Pancreas (tissue), 10 donors: ENCODE data around the gene TLE1. TPM values are rescaled to one million over a fixed set of nuclear protein-coding genes. Genes with fewer than 3 reads are reported as not detected.
A peak's percentile ranks its signal among the peaks of the same experiment; 100 is the strongest.
"Not testable (repeated sequence)": the region's sequence is repeated elsewhere in the genome, so short reads cannot be mapped to it uniquely, and the experiment has no call there.

ENCODE experiments used
- ATAC-seq, 4 donors: fragments of 200-7000 bp; cut with Tn5 transposase; one replicate each; pipeline versions ENCODE4 v1.8.0 to v1.9.1; 2020; ENCODE audit warnings: mild to moderate bottlenecking in 4 of 4, moderate library complexity in 4 of 4
- DNase-seq, 6 donors: peaks; one replicate each; pipeline ENCODE4 v3.0.0-alpha.2; 2020
- FAIRE-seq: peaks from 2 replicates; lab custom pipeline; 2012; peaks lifted over from hg19 to GRCh38; lab: Jason Lieb, UNC
- H3K27ac ChIP-seq, 4 donors: fragments of 200-600 bp; sonication (generic); 1 replicate in 3 of 4; 2 replicates in 1 of 4; pipeline versions ENCODE4 v1.5.0 to v1.8.0; 2020
- H3K27me3 ChIP-seq, 4 donors: fragments of 200-600 bp; one replicate each; pipeline ENCODE4 v1.8.0; 2021
- H3K36me3 ChIP-seq, 3 donors: fragments of 200-600 bp; sonication (generic) in 1 of 3; one replicate each; pipeline versions ENCODE4 v1.5.0 to v1.8.0; 2020 to 2021
- H3K4me1 ChIP-seq, 3 donors: fragments of 200-600 bp; one replicate each; pipeline ENCODE4 v1.8.0; 2021
- H3K4me3 ChIP-seq, 4 donors: fragments of 200-600 bp; sonication (generic) in 2 of 4; one replicate each; pipeline versions ENCODE4 v1.5.0 to v1.8.0; 2020 to 2021
- H3K9me3 ChIP-seq, 4 donors: fragments of 200-600 bp; one replicate each; pipeline ENCODE4 v1.8.0; 2021
- WGBS, 2 donors: extraction: QIAGEN DNeasy Blood & Tissue Kit; methylation state at CpG; one replicate each; pipeline ENCODE4 v1.1.7; 2013; 5-methylcytosine and 5-hydroxymethylcytosine counted together
- intact Hi-C, 3 donors: fragments of 100-400 bp; cut with DNase I; formaldehyde crosslinking; loops; one replicate each; pipeline versions ENCODE4 v1.11.1 to v1.14.2; 2022
- polyA plus RNA-seq, 2 donors: library from polyadenylated mRNA; stranded (reverse); fragments of 200-250 nt; gene quantifications; one replicate each; pipeline ENCODE4 v1.2.3, GENCODE V29; 2013
- total RNA-seq, 6 donors: library from RNA; stranded (reverse); fragmentation: NEBNext Ultra II Directional in 4 of 6; extraction: Animal tissue kit (Norgen Biotek cat#: 25700) in 4 of 6; gene quantifications; one replicate each; pipeline versions ENCODE4 v1.2.1 to v1.2.4, GENCODE V29; 2021 to 2023
- TF ChIP-seq, protein P1 (sequence below), 4 donors: fragments of 200-600 bp; sonication (generic) in 3 of 4; IDR thresholded peaks; one replicate each; pipeline versions ENCODE4 v1.5.0 to v1.8.0; 2021; ENCODE audit warnings: antibody characterized with exemption in 4 of 4
- donor health status: healthy with polysubstance abuse.
- donor health status: DM: no; HTN: no; CAD: no; lungs with moderate emphysema.
- donor health status: DM: no; HTN: no; CAD: no.
- donor health status: control.
- donor health status: control.
- donor health status: Bipolar disorder and iron deficiency.
- donor health status: DM: yes; HTN: yes; CAD: no.
- donor health status: DM: no; HTN: no; CAD: no.
- donor health status: DM: no; HTN: no; CAD: no.
- donor health status: DM: yes; HTN: yes; CAD: no.

The TLE1 gene
- total and polyA plus RNA-seq, 8 donors = 15.1 to 38.9 (median 28.4) TPM

DNA sequence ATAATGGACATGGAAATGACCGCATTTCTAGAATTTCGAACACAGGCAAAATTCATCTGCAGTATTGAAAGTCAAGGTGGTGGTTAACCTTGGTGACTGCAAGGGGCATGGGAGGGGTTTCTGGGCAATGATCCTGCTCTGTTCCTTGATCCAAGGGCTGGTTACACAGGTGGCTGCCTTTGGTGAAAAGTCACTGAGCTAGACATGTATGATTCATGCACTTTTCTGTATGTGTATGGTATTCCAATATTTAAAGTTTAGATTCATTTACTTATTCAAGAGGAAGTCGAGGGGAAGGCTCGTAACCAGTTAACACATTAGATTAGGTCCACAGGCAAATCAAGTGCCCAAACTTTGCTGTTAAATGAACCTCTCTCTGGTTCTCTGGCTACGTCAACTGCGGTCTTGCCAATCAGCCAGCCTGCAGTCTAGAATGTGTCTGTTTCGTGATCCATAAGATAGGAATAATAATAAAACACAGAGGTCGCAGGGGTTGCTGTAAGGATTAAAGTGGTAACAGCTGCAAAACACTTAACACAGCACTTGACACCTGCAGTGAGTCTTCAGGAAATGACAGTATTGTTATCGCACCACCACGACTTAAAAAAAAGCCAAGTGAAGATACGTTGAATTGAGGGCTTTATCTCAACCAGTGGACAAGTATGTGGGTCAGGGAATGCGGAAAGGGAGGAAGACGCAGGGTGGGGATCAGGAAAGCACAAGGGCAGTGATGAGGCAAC lies 92.5 kb downstream of the TLE1 start:
- intact Hi-C loops = no loop called here
- no peak overlapping the region for H3K27ac ChIP-seq
- DNase-seq = no peak
- FAIRE-seq = no peak
- TF ChIP-seq, protein P1, sequence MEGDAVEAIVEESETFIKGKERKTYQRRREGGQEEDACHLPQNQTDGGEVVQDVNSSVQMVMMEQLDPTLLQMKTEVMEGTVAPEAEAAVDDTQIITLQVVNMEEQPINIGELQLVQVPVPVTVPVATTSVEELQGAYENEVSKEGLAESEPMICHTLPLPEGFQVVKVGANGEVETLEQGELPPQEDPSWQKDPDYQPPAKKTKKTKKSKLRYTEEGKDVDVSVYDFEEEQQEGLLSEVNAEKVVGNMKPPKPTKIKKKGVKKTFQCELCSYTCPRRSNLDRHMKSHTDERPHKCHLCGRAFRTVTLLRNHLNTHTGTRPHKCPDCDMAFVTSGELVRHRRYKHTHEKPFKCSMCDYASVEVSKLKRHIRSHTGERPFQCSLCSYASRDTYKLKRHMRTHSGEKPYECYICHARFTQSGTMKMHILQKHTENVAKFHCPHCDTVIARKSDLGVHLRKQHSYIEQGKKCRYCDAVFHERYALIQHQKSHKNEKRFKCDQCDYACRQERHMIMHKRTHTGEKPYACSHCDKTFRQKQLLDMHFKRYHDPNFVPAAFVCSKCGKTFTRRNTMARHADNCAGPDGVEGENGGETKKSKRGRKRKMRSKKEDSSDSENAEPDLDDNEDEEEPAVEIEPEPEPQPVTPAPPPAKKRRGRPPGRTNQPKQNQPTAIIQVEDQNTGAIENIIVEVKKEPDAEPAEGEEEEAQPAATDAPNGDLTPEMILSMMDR (IDR thresholded peaks at IDR 0.05) = no peak
- H3K9me3 ChIP-seq = no peaks in the 10 kb centered on the region
- ATAC-seq = no peak
- 91 to 93% methylated on average over 13 of the region's 13 CpGs for WGBS, 2 donors
- H3K4me3 ChIP-seq = no peak overlapping the region
- H3K4me1 ChIP-seq = peaks cover 8 to 20% (median 12%) of the 10 kb centered on the region in 3 donors
- H3K36me3 ChIP-seq = no peaks in the 10 kb centered on the region
- no peaks in the 10 kb centered on the region for H3K27me3 ChIP-seq

DNA sequence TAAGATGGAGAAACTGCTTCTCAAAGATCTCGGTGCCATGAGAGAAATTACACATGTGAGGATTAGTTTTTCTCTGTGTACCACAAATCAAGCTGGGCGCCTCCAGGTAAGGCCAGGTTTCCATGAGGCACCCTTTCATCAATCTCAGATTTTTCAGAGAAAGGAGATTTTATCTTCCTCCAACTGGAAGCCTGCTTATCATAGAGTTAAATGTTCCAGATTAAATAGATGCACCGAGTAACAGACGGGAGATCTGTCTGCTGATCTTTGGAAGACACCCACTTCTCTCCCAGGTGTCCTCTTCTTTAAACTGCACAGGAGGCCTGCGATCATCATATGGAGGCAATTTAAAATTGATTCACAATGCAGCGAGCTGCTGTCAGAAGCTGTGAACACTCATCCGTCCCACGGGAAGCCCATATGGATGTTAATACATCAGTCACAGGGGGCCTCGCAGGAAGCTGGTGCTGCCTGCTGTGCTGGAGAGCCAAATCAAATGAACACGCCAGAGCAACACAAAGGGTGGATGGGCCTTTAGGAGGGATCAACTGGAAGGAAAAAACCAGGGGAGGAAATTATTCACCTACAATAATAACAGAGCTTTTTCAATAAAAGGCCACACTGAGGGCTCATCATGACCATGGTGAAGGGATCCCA lies 93.3 kb downstream of the TLE1 start:
- Histone ChIP-seq H3K4me3 (no peak overlapping the region), H3K9me3 (no peaks in the 10 kb centered on the region), H3K27ac (no peak overlapping the region), H3K4me1 (peaks cover 8 to 20% (median 12%) of the 10 kb centered on the region in 3 donors), H3K27me3 (no peaks in the 10 kb centered on the region), H3K36me3 (peaks cover 0 to 1% (median 0%) of the 10 kb centered on the region in 3 donors)
- WGBS, 2 donors = 91 to 92% methylated on average over 10 of the region's 10 CpGs
- ATAC-seq (no peak), DNase-seq (no peak), FAIRE-seq (no peak)
- TF ChIP-seq, protein P1 (IDR thresholded peaks at IDR 0.05) = no peak
- intact Hi-C loops = no loop called here

DNA sequence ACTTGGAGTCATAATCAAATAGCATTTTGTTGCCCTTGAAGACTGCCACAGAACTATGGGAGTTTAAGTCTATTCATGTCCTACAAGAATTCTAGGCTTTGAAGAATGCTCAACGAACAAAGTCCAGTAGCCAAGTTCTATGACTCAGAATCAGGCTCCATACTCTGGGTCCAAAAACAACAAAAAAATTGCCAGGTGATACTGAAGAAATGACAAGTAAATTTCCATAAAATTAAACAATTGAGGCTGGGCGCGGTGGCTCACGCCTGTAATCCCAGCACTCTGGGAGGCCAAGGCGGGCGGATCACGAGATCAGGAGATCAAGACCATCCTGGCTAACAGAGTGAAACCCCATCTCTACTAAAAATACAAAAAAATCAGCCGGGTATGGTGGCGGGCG lies 94.1 kb downstream of the TLE1 start:
- ATAC-seq = peak in 3 of 4 donors; percentile 33 to 44 (median 37)

DNA sequence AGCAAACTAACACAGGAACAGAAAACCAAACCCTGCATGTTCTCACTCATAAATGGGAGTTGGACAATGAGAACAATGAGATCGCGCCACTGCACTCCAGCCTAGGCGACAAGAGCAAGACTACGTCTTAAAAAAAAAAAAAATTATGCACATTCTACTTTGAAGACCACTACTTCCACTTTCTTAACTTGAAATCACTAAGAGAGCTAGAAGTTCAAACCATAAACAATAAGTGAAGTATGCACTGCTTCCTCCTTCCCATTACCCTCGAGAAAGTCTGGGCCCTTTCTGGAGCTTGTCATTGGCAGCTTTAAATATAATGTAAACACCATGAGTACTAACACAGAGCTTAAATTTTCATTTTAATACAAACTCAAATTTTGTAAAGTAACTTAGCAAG lies 94.9 kb downstream of the TLE1 start:
- 96% methylated on average over 5 of the region's 5 CpGs for WGBS, 2 donors
- Histone ChIP-seq H3K9me3 (no peaks in the 10 kb centered on the region), H3K4me1 (peaks cover 2 to 13% (median 11%) of the 10 kb centered on the region in 3 donors), H3K4me3 (no peak overlapping the region), H3K27me3 (no peaks in the 10 kb centered on the region), H3K27ac (no peak overlapping the region), H3K36me3 (peaks cover 0 to 15% (median 0%) of the 10 kb centered on the region in 3 donors)
- no peak for FAIRE-seq
- DNase-seq = no peak
- TF ChIP-seq, protein P1 (IDR thresholded peaks at IDR 0.05) = no peak
- intact Hi-C loops = no loop called here
- peak in 1 of 4 donors; percentile 52 for ATAC-seq

More for the DNA sequence above, 94.1 kb downstream of the TLE1 start:
- H3K36me3 ChIP-seq, H3K27ac ChIP-seq, H3K27me3 ChIP-seq, H3K9me3 ChIP-seq, FAIRE-seq, intact Hi-C loops, DNase-seq, H3K4me3 ChIP-seq: not testable (repeated sequence)
- peaks cover 10 to 20% (median 10%) of the 10 kb centered on the region in 3 donors for H3K4me1 ChIP-seq
- 85 to 91% methylated on average over 10 of the region's 10 CpGs for WGBS, 2 donors

DNA sequence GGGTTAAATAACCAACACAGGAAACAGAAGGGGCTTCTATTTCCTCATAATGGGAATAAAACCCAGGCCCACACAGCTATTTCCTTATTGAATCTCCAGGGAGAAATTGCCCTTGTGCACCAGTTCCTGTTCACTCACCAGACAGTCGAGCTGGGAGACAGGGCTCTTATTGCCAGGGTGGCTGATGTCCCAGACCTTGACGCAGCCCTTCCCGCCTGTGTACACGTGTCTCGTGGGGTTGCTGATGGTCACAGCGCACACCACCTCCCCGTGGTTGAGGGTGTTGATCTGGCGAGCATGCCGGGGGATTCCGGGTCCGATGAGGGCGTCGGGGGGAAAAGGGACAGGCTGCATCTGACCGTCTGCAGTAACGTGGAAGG lies 96.5 kb downstream of the TLE1 start:
- FAIRE-seq (no peak), DNase-seq (peak in 1 of 6 donors; percentile 27), ATAC-seq (peak in 1 of 4 donors; percentile 1)
- Histone ChIP-seq H3K4me1 (peaks cover 9 to 22% (median 19%) of the 10 kb centered on the region in 3 donors), H3K36me3 (peaks cover 0 to 15% (median 0%) of the 10 kb centered on the region in 3 donors), H3K9me3 (no peaks in the 10 kb centered on the region), H3K27me3 (no peaks in the 10 kb centered on the region), H3K27ac (no peak overlapping the region), H3K4me3 (no peak overlapping the region)
- intact Hi-C loops = no loop called here
- TF ChIP-seq, protein P1 (IDR thresholded peaks at IDR 0.05) = no peak
- WGBS, 2 donors = 83 to 91% methylated on average over 15 of the region's 15 CpGs
